ENCODE results near the gene VKORC1L1. TPM values are rescaled to one million over a fixed set of nuclear protein-coding genes. Genes with fewer than 3 reads are reported as not detected.
"Not testable (repeated sequence)": the region's sequence is repeated elsewhere in the genome, so short reads cannot be mapped to it uniquely, and the experiment has no call there.

The VKORC1L1 gene
- total and polyA plus RNA-seq, 7 donors = 3.9 to 20.3 (median 15.1) TPM

DNA sequence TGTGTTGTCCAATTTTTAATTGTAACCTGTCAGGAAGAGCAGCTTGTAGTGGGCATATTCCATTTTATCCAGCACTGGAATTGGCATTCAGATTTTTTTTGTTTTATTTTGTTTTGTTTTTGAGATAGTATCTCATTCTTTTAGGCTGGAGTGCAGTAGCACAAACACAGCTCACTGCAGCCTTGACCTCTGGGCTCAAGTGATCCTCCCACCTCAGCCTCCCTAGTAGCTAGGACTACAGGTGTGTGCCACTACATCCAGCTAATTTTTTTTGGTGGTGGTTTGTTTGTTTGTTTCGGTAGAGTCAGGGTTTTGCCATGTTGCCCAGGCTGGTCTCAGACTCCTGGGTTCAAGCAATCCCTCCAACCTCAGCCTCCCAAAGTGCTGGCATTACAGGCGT is 64.4 kb downstream of the VKORC1L1 start:
- Histone ChIP-seq H3K36me3 (peaks cover 0 to 6% (median 0%) of the 10 kb centered on the region in 4 donors), H3K9me3 (no peaks in the 10 kb centered on the region), H3K4me3 (no peak overlapping the region), H3K27me3 (no peaks in the 10 kb centered on the region), H3K27ac (no peak overlapping the region), H3K4me1 (no peaks in the 10 kb centered on the region)
- WGBS, 2 donors = 98 to 99% methylated on average over 2 of the region's 2 CpGs
- TF ChIP-seq EP300 (IDR thresholded peaks at IDR 0.05) (no peak), POLR2A (IDR thresholded peaks at IDR 0.05) (no peak), POLR2AphosphoS5 (IDR thresholded peaks at IDR 0.05) (no peak)
- TF ChIP-seq, protein P1, sequence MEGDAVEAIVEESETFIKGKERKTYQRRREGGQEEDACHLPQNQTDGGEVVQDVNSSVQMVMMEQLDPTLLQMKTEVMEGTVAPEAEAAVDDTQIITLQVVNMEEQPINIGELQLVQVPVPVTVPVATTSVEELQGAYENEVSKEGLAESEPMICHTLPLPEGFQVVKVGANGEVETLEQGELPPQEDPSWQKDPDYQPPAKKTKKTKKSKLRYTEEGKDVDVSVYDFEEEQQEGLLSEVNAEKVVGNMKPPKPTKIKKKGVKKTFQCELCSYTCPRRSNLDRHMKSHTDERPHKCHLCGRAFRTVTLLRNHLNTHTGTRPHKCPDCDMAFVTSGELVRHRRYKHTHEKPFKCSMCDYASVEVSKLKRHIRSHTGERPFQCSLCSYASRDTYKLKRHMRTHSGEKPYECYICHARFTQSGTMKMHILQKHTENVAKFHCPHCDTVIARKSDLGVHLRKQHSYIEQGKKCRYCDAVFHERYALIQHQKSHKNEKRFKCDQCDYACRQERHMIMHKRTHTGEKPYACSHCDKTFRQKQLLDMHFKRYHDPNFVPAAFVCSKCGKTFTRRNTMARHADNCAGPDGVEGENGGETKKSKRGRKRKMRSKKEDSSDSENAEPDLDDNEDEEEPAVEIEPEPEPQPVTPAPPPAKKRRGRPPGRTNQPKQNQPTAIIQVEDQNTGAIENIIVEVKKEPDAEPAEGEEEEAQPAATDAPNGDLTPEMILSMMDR (IDR thresholded peaks at IDR 0.05) = no peak
- intact Hi-C loops (cut with DNase I) = no loop called here
- no peak for DNase-seq

DNA sequence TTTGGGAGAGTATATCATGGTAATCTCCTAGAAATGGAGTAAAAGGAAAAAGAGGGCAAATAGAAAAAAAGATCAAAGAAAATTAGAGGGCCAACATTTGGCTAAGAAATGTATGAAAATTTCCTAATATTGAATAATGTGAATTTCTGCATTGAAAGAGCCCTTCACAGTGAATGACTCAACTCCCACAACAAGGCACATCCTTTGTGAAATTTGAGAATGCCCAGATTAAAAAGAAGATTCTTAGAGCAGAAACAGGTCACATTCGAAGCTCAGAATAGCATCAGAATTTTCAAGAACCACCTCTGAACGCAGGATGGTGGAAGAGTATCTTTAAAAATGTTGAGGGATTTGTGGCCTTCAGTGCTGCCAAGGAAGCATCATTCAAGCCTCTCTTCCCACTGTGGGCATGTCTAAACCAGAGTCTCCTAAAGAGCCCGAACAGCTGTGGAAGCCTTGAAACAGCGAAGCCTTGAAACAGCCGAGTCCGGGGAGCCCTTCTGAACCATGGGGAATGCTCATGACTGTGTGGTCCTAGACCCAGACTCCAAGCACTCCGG is 65.5 kb downstream of the VKORC1L1 start:
- intact Hi-C loops (cut with DNase I) = no loop called here
- H3K9me3 ChIP-seq = no peaks in the 10 kb centered on the region
- H3K27me3 ChIP-seq = no peaks in the 10 kb centered on the region
- H3K36me3 ChIP-seq = peaks cover 0 to 6% (median 0%) of the 10 kb centered on the region in 4 donors
- H3K4me3 ChIP-seq = no peak overlapping the region
- no peaks in the 10 kb centered on the region for H3K4me1 ChIP-seq
- 97 to 98% methylated on average over 7 of the region's 7 CpGs for WGBS, 2 donors
- no peak overlapping the region for H3K27ac ChIP-seq
- no peak for DNase-seq
- no peak for TF ChIP-seq EP300 (IDR thresholded peaks at IDR 0.05)
- TF ChIP-seq, protein P1 (IDR thresholded peaks at IDR 0.05) = no peak

GRCh38 chr7:65945787-65946186 is 72.9 kb downstream of the VKORC1L1 start:
- H3K27ac ChIP-seq; H3K4me1 ChIP-seq; intact Hi-C loops (cut with DNase I); H3K27me3 ChIP-seq; H3K9me3 ChIP-seq; H3K36me3 ChIP-seq; H3K4me3 ChIP-seq; DNase-seq: not testable (repeated sequence)
- 65 to 79% methylated on average over 1 of the region's 5 CpGs for WGBS, 2 donors

GRCh38 chr7:65946904-65947303 is 74.0 kb downstream of the VKORC1L1 start:
- no peak for DNase-seq
- intact Hi-C loops (cut with DNase I) = no loop called here
- peaks cover 0 to 4% (median 0%) of the 10 kb centered on the region in 4 donors for H3K4me1 ChIP-seq
- TF ChIP-seq, protein P1 (IDR thresholded peaks at IDR 0.05) = no peak
- TF ChIP-seq EP300 (IDR thresholded peaks at IDR 0.05) = no peak
- no peaks in the 10 kb centered on the region for H3K27me3 ChIP-seq
- no peaks in the 10 kb centered on the region for H3K36me3 ChIP-seq
- H3K4me3 ChIP-seq = no peak overlapping the region
- no peaks in the 10 kb centered on the region for H3K9me3 ChIP-seq
- H3K27ac ChIP-seq = no peak overlapping the region
- 47 to 66% methylated on average over 4 of the region's 4 CpGs for WGBS, 2 donors

DNA sequence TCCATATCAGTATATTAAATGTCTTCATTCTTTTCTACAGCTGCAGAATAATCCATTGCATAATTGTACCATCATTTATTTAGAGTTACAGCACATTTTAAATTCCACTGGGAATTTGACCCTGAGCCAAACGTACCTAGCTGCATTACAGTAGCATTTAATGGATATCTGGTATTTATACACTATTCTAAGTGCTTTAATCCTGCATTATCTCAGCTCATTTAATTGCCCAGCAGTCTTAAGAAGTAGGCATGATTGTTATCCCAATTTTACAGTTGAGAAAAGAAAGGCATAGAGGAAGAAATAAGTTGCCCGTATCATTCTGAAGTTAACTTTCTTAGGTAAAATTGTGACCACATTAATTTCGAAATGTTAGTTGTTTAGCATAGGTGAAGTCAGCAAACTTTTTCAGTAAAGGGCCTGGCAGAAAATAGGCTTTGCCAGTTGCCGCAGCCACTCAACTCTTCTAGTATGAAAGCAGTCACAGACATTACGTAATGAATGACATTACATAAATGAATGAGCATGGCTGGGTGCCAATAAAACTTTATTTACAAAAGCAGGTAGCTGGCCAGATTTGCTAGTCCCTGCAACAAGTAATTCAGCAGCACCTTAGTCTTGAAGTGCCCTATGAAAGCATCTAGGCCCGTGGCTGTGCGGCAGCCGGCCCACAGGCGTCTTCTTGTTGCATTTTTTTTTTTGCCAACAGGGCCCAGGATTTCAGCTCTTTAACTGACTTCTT is 79.1 kb downstream of the VKORC1L1 start:
- TF ChIP-seq POLR2A (IDR thresholded peaks at IDR 0.05) (no peak), POLR2AphosphoS5 (IDR thresholded peaks at IDR 0.05) (no peak), EP300 (IDR thresholded peaks at IDR 0.05) (no peak)
- TF ChIP-seq, protein P1 (IDR thresholded peaks at IDR 0.05) = no peak
- no peak for DNase-seq
- H3K4me1 ChIP-seq = peaks cover 0 to 9% (median 0%) of the 10 kb centered on the region in 4 donors
- no peak overlapping the region for H3K27ac ChIP-seq
- no peaks in the 10 kb centered on the region for H3K27me3 ChIP-seq
- no peak overlapping the region for H3K4me3 ChIP-seq
- no peaks in the 10 kb centered on the region for H3K9me3 ChIP-seq
- H3K36me3 ChIP-seq = peaks cover 0 to 30% (median 6%) of the 10 kb centered on the region in 4 donors
- WGBS, 2 donors = 90 to 92% methylated on average over 9 of the region's 9 CpGs
- intact Hi-C loops (cut with DNase I) = no loop called here

Measured in sigmoid colon (tissue), 7 donors.